ENCODE data around the gene EPHA7.

Gene EPHA7

GRCh38 chr6:93403390-93403789 is 16.0 kb downstream of the EPHA7 start:
- TF ChIP-seq POLR2A (IDR thresholded peaks at IDR 0.05; ENCODE audit: extremely low read depth, insufficient read length) (no peak), MYC (IDR thresholded peaks at IDR 0.05; ENCODE audit: low read depth, low read length) (no peak), CTCF (IDR thresholded peaks at IDR 0.05; ENCODE audit: low read depth, low read length) (no peak), MAX (IDR thresholded peaks at IDR 0.05; ENCODE audit: low read depth, low read length) (no peak)
- DNase-seq (ENCODE audit: low read depth) = no peak
- H3K4me3 ChIP-seq (ENCODE audit: low read depth, low read length) = no peak overlapping the region

- no peak overlapping the region for H3K4me3 ChIP-seq (ENCODE audit: low read depth, low read length)
- TF ChIP-seq MAX (IDR thresholded peaks at IDR 0.05; ENCODE audit: low read depth, low read length) (peak; percentile 57), MYC (IDR thresholded peaks at IDR 0.05; ENCODE audit: low read depth, low read length) (no peak), POLR2A (IDR thresholded peaks at IDR 0.05; ENCODE audit: extremely low read depth, insufficient read length) (no peak), CTCF (IDR thresholded peaks at IDR 0.05; ENCODE audit: low read depth, low read length) (no peak)
- no peak for DNase-seq (ENCODE audit: low read depth)
Measured at GRCh38 chr6:93398723-93399122, 20.6 kb downstream of the EPHA7 start.

GRCh38 chr6:93394471-93394870 is 24.9 kb downstream of the EPHA7 start:
- TF ChIP-seq MYC (IDR thresholded peaks at IDR 0.05; ENCODE audit: low read depth, low read length) (no peak), MAX (IDR thresholded peaks at IDR 0.05; ENCODE audit: low read depth, low read length) (no peak), CTCF (IDR thresholded peaks at IDR 0.05; ENCODE audit: low read depth, low read length) (no peak), POLR2A (IDR thresholded peaks at IDR 0.05; ENCODE audit: extremely low read depth, insufficient read length) (no peak)
- H3K4me3 ChIP-seq (ENCODE audit: low read depth, low read length) = no peak overlapping the region
- no peak for DNase-seq (ENCODE audit: low read depth)

GRCh38 chr6:93393554-93394074 is 25.7 kb downstream of the EPHA7 start:
- no peak for TF ChIP-seq CTCF (IDR thresholded peaks at IDR 0.05; ENCODE audit: low read depth, low read length)
- no peak for TF ChIP-seq MAX (IDR thresholded peaks at IDR 0.05; ENCODE audit: low read depth, low read length)
- no peak for TF ChIP-seq MYC (IDR thresholded peaks at IDR 0.05; ENCODE audit: low read depth, low read length)
- TF ChIP-seq POLR2A (IDR thresholded peaks at IDR 0.05; ENCODE audit: extremely low read depth, insufficient read length) = no peak
- DNase-seq (ENCODE audit: low read depth) = no peak
- no peak overlapping the region for H3K4me3 ChIP-seq (ENCODE audit: low read depth, low read length)

GRCh38 chr6:93392797-93393196 is 26.6 kb downstream of the EPHA7 start:
- no peak for DNase-seq (ENCODE audit: low read depth)
- no peak for TF ChIP-seq MYC (IDR thresholded peaks at IDR 0.05; ENCODE audit: low read depth, low read length)
- no peak for TF ChIP-seq POLR2A (IDR thresholded peaks at IDR 0.05; ENCODE audit: extremely low read depth, insufficient read length)
- no peak for TF ChIP-seq CTCF (IDR thresholded peaks at IDR 0.05; ENCODE audit: low read depth, low read length)
- no peak for TF ChIP-seq MAX (IDR thresholded peaks at IDR 0.05; ENCODE audit: low read depth, low read length)
- H3K4me3 ChIP-seq (ENCODE audit: low read depth, low read length) = no peak overlapping the region

All from NB4 (cell line).